HTERT RPE-1 (cell line): ENCODE data around the gene ABHD12.

Source experiments
- in situ Hi-C: fragments of 300-500 bp; cut with MboI; formaldehyde crosslinking; loops from 4 replicates; pipeline ENCODE4 v1.14.3; 2020; ENCODE audit warnings: low sequenced_read_pairs

ABHD12 gene

GRCh38 chr20:25293507-25293906 is 97.1 kb downstream of the ABHD12 start:
- in situ Hi-C loops = no loop called here

GRCh38 chr20:25292176-25292891 is 98.3 kb downstream of the ABHD12 start:
- in situ Hi-C loops = no loop called here

- in situ Hi-C loops = no loop called here
Observed at GRCh38 chr20:25291432-25292133, 99.1 kb downstream of the ABHD12 start.

GRCh38 chr20:25290646-25291431 is 99.8 kb downstream of the ABHD12 start:
- in situ Hi-C loops = no loop called here

GRCh38 chr20:25289886-25290597 is 100.6 kb downstream of the ABHD12 start:
- in situ Hi-C loops = no loop called here

- in situ Hi-C loops = no loop called here
Observed at GRCh38 chr20:25288291-25289181, 102.1 kb downstream of the ABHD12 start.

- in situ Hi-C loops = no loop called here
Observed at GRCh38 chr20:25287631-25288290, 102.9 kb downstream of the ABHD12 start.

- in situ Hi-C loops = no loop called here
Observed at GRCh38 chr20:25286917-25287316, 103.7 kb downstream of the ABHD12 start.

- in situ Hi-C loops = no loop called here
Observed at GRCh38 chr20:25285856-25286798, 104.5 kb downstream of the ABHD12 start.

GRCh38 chr20:25285091-25285647 is 105.5 kb downstream of the ABHD12 start:
- in situ Hi-C loops = no loop called here

GRCh38 chr20:25284131-25284601 is 106.5 kb downstream of the ABHD12 start:
- in situ Hi-C loops = no loop called here

- in situ Hi-C loops = no loop called here
Observed at GRCh38 chr20:25283221-25283951, 107.2 kb downstream of the ABHD12 start.

GRCh38 chr20:25282796-25283195 is 107.8 kb downstream of the ABHD12 start:
- in situ Hi-C loops = no loop called here

GRCh38 chr20:25282034-25282781 is 108.4 kb downstream of the ABHD12 start:
- in situ Hi-C loops = no loop called here

- in situ Hi-C loops = no loop called here
Observed at GRCh38 chr20:25281541-25281991, 109.1 kb downstream of the ABHD12 start.
